Stimulated activated CD8-positive, alpha-beta memory T cell treated with anti-CD3 and anti-CD28 coated beads, Interleukin-7, amount 100 ng/mL, for 24 hours (primary cell): ENCODE results near the gene CFAP45.

Experiments used
- DNase-seq: peaks from one replicate; pipeline ENCODE4 v3.0.0-alpha.2; 2020; ENCODE audit warnings: low read depth

Gene CFAP45

GRCh38 chr1:159923203-159924024, 23.4 kb upstream of the CFAP45 start:
- DNase-seq: peak; percentile 62

DNA sequence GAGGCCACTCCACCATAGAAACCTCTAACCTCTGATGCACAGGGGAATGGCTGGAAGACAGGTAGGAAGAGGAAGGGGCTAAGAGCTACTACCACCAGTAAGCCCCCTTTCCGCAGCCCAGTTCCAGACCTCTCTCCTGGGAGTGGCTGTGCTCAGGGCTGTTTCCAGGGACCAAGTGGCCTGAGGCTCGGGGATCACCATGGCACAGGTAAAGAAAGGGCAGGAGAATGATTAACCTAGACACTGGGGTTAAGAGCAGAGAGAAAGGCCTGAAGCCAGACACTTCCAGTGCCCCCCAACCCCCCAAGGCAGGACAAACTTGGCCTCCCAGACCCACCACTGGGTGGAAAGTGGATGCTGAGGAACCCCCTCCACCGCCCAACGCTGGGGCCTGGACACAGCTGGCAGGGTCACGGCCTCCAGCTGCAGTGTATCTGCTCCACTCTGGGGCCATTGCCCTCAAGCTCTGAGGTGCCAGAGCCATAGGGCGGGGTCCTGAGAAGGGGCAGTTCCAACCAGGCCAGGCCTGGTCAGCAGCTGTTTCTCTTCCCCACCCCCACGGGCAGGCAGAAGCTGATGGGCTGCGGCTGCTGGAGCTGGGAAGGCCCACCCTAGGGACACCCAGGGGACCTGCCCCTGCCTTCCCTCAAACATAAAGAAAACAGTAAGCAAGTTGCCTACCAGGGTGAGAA, 22.7 kb upstream of the CFAP45 start:
- DNase-seq: no peak

DNA sequence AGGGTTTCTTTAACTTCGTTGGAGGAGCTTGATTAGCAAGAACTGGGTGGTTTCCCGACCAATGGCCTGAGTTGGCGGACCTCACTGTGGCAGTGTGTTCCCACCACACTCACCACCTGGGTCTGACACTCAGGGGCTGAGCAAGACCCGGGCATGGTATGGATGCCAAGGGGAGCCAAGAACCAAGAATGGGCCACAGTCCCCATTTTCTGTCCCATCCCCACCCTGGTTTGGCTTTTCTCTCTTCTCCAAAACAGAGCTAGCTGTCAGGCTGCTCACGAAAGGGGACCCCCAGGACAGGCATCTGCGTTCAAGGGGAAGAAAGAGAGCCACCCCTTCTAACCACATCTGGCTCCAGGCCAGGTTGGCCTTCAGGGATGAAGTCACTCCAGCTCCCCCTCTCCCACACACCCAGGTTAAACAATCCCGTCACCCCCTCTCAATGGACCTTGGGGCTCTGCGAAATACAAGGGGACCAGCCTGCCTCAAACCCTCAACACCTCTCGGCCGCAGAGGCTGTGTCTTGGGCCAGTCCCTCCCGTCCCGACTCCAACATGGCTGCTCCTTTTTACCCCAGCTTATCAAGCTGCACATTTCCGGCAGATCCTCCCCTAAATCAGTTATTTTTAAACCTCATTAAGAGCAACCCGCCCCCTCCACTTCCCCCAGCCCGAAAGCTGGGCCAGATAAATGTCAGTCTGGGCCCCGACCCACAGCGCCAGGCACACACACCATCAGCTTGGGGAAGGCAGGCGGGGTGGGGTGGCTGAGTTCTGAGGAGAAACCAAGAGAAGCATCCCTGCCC, 21.9 kb upstream of the CFAP45 start:
- DNase-seq: no peak

- no peak for DNase-seq
These were observed 21.3 kb upstream of the CFAP45 start for GRCh38 chr1:159921251-159921650.

DNA sequence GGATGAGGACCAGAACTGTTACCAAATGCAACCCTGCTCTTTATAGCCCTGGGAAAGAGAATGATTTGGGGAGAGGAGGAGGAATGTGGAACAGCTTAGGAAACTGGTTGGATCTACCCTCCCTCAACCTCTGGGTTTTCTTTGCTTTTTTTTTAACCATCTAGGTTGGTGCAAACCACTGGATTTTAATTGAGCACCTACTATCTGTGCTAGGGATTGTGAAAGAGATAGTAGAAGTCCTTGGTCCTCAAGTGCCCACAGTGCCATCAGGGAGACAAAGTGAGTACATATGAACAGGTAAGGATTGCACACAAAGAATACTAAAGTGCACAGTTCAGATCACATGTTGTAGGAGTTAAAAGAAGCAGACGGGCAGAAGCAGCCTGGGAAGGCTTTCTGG, 20.7 kb upstream of the CFAP45 start:
- no peak for DNase-seq

DNA sequence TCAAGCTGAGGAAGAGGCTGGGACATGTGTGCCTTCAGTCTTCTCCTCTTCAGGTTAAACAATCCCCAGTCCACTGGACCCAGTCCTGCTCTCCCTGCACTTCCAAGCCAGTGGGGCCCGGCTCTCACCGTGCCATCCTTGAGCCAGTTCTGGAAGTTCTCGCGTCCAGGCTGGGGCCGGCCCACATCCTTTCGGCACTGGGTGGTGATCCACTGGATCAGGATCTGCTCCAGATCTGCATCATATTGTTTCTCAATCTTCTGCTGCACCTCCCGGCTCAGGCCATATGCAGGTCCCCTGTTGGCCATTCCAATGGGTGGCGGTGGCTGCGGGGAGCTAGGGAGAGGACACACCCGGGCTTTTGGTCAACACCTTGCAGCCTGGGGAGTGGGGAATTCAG, 20.2 kb upstream of the CFAP45 start:
- no peak for DNase-seq

- DNase-seq: no peak
These were observed 19.4 kb upstream of the CFAP45 start for GRCh38 chr1:159919236-159919865.

DNA sequence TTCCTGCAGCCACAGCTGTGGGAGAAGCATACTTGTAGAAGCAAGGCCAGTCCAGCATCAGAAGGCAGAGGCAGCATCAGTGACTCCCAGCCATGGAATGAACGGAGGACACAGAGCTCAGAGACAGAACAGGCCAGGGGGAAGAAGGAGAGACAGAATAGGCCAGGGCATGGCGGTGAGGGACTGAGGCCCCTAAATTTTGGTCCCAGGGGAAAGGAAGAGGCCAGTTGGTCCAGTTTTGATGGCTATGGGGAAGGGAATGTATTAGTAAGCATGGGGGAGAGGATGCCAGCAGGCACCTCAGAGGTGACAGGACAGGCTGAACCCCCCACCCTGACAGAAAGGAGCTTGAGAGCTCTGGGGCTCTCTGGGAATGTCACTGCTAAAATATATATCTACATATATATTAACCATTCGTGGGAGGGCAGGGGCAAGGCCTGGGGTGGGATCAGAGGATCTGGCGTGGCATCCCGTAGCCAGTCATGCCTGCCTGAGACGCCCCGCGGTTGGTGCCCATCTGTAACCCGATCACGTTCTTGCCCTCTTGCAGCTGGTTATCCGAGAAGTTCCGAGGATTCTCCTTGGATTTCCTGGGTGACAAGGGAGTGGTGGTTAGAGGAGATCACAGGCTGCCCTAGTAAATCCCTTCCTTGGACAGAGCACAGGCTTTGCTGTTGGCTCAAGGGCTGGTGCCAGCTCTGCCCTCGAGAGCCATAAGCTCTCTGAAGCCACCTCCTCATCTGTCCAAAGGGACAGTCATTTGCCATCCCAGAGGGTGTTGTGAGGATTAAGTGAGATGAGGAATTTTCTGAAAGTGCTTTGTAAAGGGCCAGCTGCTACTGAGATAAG, 18.6 kb upstream of the CFAP45 start:
- no peak for DNase-seq

DNA sequence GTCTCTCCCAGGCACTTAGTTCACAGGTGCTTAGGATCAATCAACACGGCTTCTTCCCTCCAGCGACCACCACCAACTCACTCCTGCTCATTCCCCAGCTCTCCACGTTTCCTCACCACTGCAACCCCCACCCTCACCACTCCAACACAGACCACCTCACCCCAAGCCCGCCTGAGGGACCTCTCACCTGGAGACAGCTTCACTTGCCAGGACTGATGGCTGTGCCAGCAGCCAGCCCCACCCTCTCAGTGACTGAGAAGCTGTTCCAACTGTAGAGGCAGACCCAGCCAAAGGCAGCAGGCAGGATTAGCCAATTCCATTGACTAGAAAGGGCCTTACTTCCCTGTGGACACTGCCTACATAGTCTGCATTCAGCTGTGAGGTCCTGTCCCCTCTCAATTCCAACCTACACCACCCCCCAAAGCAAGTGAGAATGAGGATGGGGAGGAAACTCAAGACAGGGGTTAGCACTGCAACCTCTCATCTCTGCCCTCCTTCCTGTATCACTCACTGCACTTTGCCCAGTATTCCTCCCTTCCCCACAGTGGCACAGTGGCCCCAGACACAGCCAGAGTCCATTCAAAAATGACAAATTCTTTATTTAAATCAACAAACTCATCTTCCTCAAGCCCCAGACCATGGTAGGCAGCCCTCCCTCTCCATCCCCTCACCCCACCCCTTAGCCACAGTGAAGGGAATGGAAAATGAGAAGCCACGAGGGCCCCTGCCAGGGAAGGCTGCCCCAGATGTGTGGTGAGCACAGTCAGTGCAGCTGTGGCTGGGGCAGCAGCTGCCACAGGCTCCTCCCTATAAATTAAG, 17.8 kb upstream of the CFAP45 start:
- DNase-seq: no peak

DNA sequence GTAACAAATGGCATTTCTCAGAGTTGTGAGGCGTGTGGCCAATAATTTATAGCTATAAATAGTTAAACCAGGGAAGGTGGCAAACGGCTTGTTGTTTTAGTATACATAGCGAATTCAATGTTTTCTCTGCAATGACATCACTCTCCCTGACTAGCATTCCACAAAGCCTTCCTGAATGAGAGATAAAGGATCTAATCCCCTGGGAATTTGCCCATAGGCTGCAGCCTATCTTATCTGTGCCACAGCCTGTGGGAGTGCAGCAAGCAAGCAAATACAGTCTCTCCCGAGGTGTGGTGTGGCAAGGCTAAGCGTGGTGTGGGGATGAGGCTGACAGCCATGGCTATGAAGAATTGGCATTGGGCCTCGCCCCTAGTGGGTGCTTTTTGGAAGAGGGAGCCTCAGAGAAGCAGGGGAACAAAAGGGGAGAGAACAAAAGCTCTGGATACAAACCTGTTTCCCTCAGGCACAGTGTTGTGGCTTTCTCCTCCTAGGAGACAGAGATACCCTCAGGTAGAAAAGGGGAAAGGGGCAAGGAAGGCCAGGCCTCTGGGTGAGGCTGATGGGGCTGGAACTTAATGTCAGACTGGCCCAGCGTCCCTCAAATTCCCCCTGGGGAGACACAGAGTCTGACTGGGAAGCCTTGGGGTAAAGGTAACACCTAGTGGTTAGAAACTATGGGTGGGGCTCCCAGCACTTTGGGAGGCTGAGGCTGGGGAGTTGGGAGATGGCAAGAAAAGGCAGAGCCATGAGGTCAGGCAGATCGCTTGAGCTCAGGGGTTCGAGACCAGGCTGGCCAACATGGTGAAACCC, 16.5 kb upstream of the CFAP45 start:
- DNase-seq: no peak

- no peak for DNase-seq
These were observed 15.7 kb upstream of the CFAP45 start for GRCh38 chr1:159915571-159916241.

- no peak for DNase-seq
These were observed 14.5 kb upstream of the CFAP45 start for GRCh38 chr1:159914252-159915018.

DNA sequence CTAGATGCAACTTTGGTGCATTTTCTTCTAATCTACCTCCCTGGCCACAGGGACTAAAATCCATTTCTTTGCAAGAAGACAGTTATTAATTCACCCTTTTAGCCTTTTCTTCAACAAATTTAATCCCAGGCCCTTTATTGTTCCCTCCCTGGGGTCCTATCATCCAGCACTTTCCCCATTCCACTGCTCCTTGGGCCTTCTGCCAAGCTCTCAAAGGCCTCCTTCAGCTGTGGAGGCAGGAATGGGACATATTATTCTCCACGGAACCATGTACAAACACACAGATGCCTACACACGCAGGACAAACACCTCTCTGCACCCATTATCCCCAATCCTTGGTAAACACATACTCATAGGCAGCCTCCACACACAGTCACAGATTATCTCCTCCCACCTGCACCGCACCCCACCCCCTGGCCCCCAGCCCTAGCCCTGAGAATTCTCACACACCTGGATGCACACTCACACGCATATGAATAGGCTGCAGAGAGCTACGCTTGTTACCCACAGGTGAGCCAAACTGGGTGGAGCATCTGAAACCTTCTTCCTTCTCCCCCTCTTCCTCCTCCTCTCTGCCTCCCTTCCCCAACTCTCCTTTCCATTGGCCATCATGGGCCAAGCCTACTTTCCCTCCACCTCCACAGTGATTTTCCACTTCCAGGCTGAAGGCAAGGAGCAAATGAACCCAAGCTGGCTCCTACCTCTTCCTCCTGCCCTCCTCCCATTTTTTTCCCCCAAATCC, 13.7 kb upstream of the CFAP45 start:
- DNase-seq: no peak

GRCh38 chr1:159911326-159912070, 11.5 kb upstream of the CFAP45 start:
- no peak for DNase-seq

GRCh38 chr1:159908031-159908940, 8.3 kb upstream of the CFAP45 start:
- no peak for DNase-seq

GRCh38 chr1:159906960-159907359, 7.0 kb upstream of the CFAP45 start:
- no peak for DNase-seq
